HepG2 (cell line): ENCODE results near the gene LPO. TPM values are rescaled to one million over a fixed set of nuclear protein-coding genes. Genes with fewer than 3 reads are reported as not detected.
A peak's percentile ranks its signal among the peaks of the same experiment; 100 is the strongest.

Experiments used
- ATM ChIP-seq: fragments of 450-650 bp; IDR thresholded peaks from 2 replicates; pipeline ENCODE4 v1.7.1; 2017; ENCODE audit warnings: mild to moderate bottlenecking, borderline replicate concordance
- GTF2F1 ChIP-seq: fragments of 150-350 bp; IDR thresholded peaks from 2 replicates; pipeline ENCODE4 v1.6.1; 2014; ENCODE audit warnings: low read length
- HMG20A ChIP-seq: IDR thresholded peaks from 2 replicates; pipeline ENCODE4 v1.6.1; 2016; ENCODE audit warnings: borderline replicate concordance
- HNF4G ChIP-seq, 2 experiments: sonication (generic) in 1 of 2; formaldehyde crosslinking in 1 of 2; IDR thresholded peaks; 2 replicates each; pipeline versions ENCODE4 v1.4.0 to v1.6.1; 2011 to 2020; ENCODE audit warnings: borderline replicate concordance in 2 of 2, low read depth in 2 of 2, mild to moderate bottlenecking in 2 of 2, low read length in 1 of 2, missing genetic modification reagents in 1 of 2, moderate library complexity in 1 of 2
- MEIS2 ChIP-seq: sonication (generic); formaldehyde crosslinking; IDR thresholded peaks from 2 replicates; pipeline ENCODE4 v1.9.0; 2021; ENCODE audit warnings: mild to moderate bottlenecking, missing genetic modification reagents
- MIER2 ChIP-seq: IDR thresholded peaks from 2 replicates; pipeline ENCODE4 v1.6.1; 2016; ENCODE audit warnings: missing biosample characterization, missing genetic modification reagents
- MLXIP ChIP-seq: sonication (generic); formaldehyde crosslinking; IDR thresholded peaks from 2 replicates; pipeline ENCODE4 v1.9.0; 2021; ENCODE audit warnings: missing genetic modification reagents, borderline replicate concordance
- POLR2AphosphoS2 ChIP-seq: IDR thresholded peaks from 2 replicates; pipeline ENCODE4 v1.6.1; 2011; ENCODE audit warnings: low read depth, low read length, improper control_type of control experiment
- RERE ChIP-seq: IDR thresholded peaks from 2 replicates; pipeline ENCODE4 v1.6.1; 2016; ENCODE audit warnings: low read depth, missing genetic modification reagents, missing compliant biosample characterization
- SKIL ChIP-seq: sonication (generic); formaldehyde crosslinking; IDR thresholded peaks from 2 replicates; pipeline ENCODE4 v1.8.0; 2022; ENCODE audit warnings: missing genetic modification reagents, mild to moderate bottlenecking, moderate library complexity, borderline replicate concordance
- TAF1 ChIP-seq: sonication (generic); formaldehyde crosslinking; IDR thresholded peaks from 2 replicates; pipeline ENCODE4 v1.4.0; 2020; ENCODE audit warnings: missing genetic modification reagents
- ZBTB46 ChIP-seq: sonication (generic); formaldehyde crosslinking; IDR thresholded peaks from 2 replicates; pipeline ENCODE4 v1.4.0; 2020; ENCODE audit warnings: mild to moderate bottlenecking, missing genetic modification reagents, borderline replicate concordance
- ZFP82 ChIP-seq: sonication (generic); formaldehyde crosslinking; IDR thresholded peaks from 2 replicates; pipeline ENCODE4 v1.5.1; 2020; ENCODE audit warnings: mild to moderate bottlenecking, missing genetic modification reagents, borderline replicate concordance
- ZNF749 ChIP-seq: sonication (generic); formaldehyde crosslinking; IDR thresholded peaks from 2 replicates; pipeline ENCODE4 v1.8.0; 2022; ENCODE audit warnings: mild to moderate bottlenecking, missing genetic modification reagents, moderate library complexity, borderline replicate concordance
- ZNF777 ChIP-seq: sonication (generic); formaldehyde crosslinking; IDR thresholded peaks from 2 replicates; pipeline ENCODE4 v1.4.0; 2020; ENCODE audit warnings: missing genetic modification reagents
- ZSCAN22 ChIP-seq: sonication (generic); formaldehyde crosslinking; IDR thresholded peaks from 2 replicates; pipeline ENCODE4 v1.4.0; 2020; ENCODE audit warnings: mild to moderate bottlenecking, missing genetic modification reagents
- polyA plus RNA-seq, 8 experiments: library from polyadenylated mRNA; depleted of rRNA in 3 of 8; stranded (reverse) in 7 of 8; unstranded in 1 of 8; fragments of >200 nt; fragmentation: Illumina TruSeq in 4 of 8; extraction: Trizol in 4 of 8; gene quantifications; 2 replicates each; pipeline versions ENCODE4 v1.2.1 to v1.2.3, GENCODE V29; 2011 to 2016; ENCODE audit warnings: low read depth in 4 of 8, missing spikeins in 1 of 8, mixed read lengths in 1 of 8; ENCODE audit not compliant: insufficient read depth in 1 of 8
- total RNA-seq, 5 experiments: library from RNA; depleted of rRNA; stranded (reverse); fragments of >200 nt; fragmentation: Illumina TruSeq; extraction: Trizol; gene quantifications; 2 replicates each; pipeline ENCODE4 v1.2.3, GENCODE V29; 2016; ENCODE audit warnings: low read depth in 1 of 5

Gene LPO
- total and polyA plus RNA-seq, 2 of the 13 experiments (the other 11 are each of a cell fraction or from before 2014, with no cell fraction given): not detected

GRCh38 chr17:58219007-58219788 is 19.2 kb upstream of the LPO start, which contains the start of gene MKS1 (continued):
- no peak for TF ChIP-seq SKIL (CRISPR knock-in tag)
- no peak for TF ChIP-seq POLR2AphosphoS2
- peak; percentile 35; the same call in 1 of the 2 replicates for TF ChIP-seq RERE (CRISPR knock-in tag)
- TF ChIP-seq ZBTB46 (CRISPR knock-in tag): peak; percentile 73; the same call in 1 of the 2 replicates
- TF ChIP-seq HNF4G (IDR thresholded peaks at IDR 0.05; ENCODE audit: borderline replicate concordance, low read depth, low read length): no peak
- TF ChIP-seq HNF4G (CRISPR knock-in tag; IDR thresholded peaks at IDR 0.05; ENCODE audit: borderline replicate concordance, low read depth): peak; percentile 39
- TF ChIP-seq TAF1: peak; percentile 98
- TF ChIP-seq ATM: no peak
- TF ChIP-seq MEIS2 (CRISPR knock-in tag): peak; percentile 91
- peak; percentile 95 for TF ChIP-seq ZNF749 (CRISPR knock-in tag)
- peak; percentile 67; the same call in 1 of the 2 replicates for TF ChIP-seq ZNF777
- no peak for TF ChIP-seq GTF2F1
- 0 out of 2 replicates have a peak, but pooled peaks have one; percentile 55 for TF ChIP-seq ZSCAN22 (CRISPR knock-in tag)
- TF ChIP-seq HMG20A (CRISPR knock-in tag): no peak
- no peak; the same call in 1 of the 2 replicates for TF ChIP-seq MLXIP (CRISPR knock-in tag)
- peak; percentile 68 for TF ChIP-seq MIER2 (CRISPR knock-in tag)
- TF ChIP-seq ZFP82 (CRISPR knock-in tag): no peak; the same call in 1 of the 2 replicates
